Stimulated activated CD8-positive, alpha-beta memory T cell treated with anti-CD3 and anti-CD28 coated beads, Interleukin-7, amount 100 ng/mL, for 24 hours (primary cell): Measurements from ENCODE around the gene ANP32E.
"Not testable (repeated sequence)": the region's sequence is repeated elsewhere in the genome, so short reads cannot be mapped to it uniquely, and the experiment has no call there.

Source experiments
- DNase-seq: peaks from one replicate; pipeline ENCODE4 v3.0.0-alpha.2; 2020; ENCODE audit warnings: low read depth

Gene ANP32E

GRCh38 chr1:150212070-150212469 lies 23.8 kb downstream of the ANP32E start:
- DNase-seq, result no peak

- no peak for DNase-seq
These were observed 25.2 kb downstream of the ANP32E start for GRCh38 chr1:150210706-150211105.

- DNase-seq, result no peak
These were observed 25.8 kb downstream of the ANP32E start for GRCh38 chr1:150210091-150210490.

- DNase-seq, result not testable (repeated sequence)
These were observed 27.5 kb downstream of the ANP32E start for GRCh38 chr1:150208460-150208859.

GRCh38 chr1:150207281-150207971 lies 28.5 kb downstream of the ANP32E start:
- no peak for DNase-seq

GRCh38 chr1:150196417-150196816 lies 39.5 kb downstream of the ANP32E start:
- no peak for DNase-seq

GRCh38 chr1:150194381-150195031 lies 41.4 kb downstream of the ANP32E start:
- DNase-seq, result no peak

GRCh38 chr1:150192012-150192411 lies 43.9 kb downstream of the ANP32E start:
- no peak for DNase-seq

- no peak for DNase-seq
These were observed 48.4 kb downstream of the ANP32E start for GRCh38 chr1:150187560-150187931.

- DNase-seq, result no peak
These were observed 48.9 kb downstream of the ANP32E start for GRCh38 chr1:150186789-150187559.

GRCh38 chr1:150186438-150186788 lies 49.5 kb downstream of the ANP32E start:
- DNase-seq, result not testable (repeated sequence)

GRCh38 chr1:150185481-150185880 lies 50.4 kb downstream of the ANP32E start:
- DNase-seq, result no peak

GRCh38 chr1:150183061-150183460 lies 52.9 kb downstream of the ANP32E start:
- DNase-seq, result no peak

- DNase-seq, result no peak
These were observed 53.7 kb downstream of the ANP32E start for GRCh38 chr1:150182247-150182646.

GRCh38 chr1:150180474-150180873 lies 55.4 kb downstream of the ANP32E start:
- DNase-seq, result no peak

- no peak for DNase-seq
These were observed 56.0 kb downstream of the ANP32E start for GRCh38 chr1:150179867-150180266.

- no peak for DNase-seq
These were observed 57.4 kb downstream of the ANP32E start for GRCh38 chr1:150178548-150178947.

- no peak for DNase-seq
These were observed 59.3 kb downstream of the ANP32E start for GRCh38 chr1:150176593-150176992.

- no peak for DNase-seq
These were observed 62.7 kb downstream of the ANP32E start for GRCh38 chr1:150173141-150173585.

- no peak for DNase-seq
These were observed 64.1 kb downstream of the ANP32E start for GRCh38 chr1:150171801-150172200.

GRCh38 chr1:150168960-150169601 lies 66.8 kb downstream of the ANP32E start:
- no peak for DNase-seq
